ENCODE data around the gene MAPK6.
"Not testable (repeated sequence)": the region's sequence is repeated elsewhere in the genome, so short reads cannot be mapped to it uniquely, and the experiment has no call there.

The MAPK6 gene

GRCh38 chr15:52018693-52019393 lies at the start of gene MAPK6:
TSS of gene MAPK6 (plus strand) at chr15:52019219. CDS start at chr15:52046461, 27,242 bp downstream.
- DNase-seq: peak; percentile 96

- no peak for DNase-seq
Measured at GRCh38 chr15:51969728-51970127, 49.3 kb upstream of the MAPK6 start.

DNA sequence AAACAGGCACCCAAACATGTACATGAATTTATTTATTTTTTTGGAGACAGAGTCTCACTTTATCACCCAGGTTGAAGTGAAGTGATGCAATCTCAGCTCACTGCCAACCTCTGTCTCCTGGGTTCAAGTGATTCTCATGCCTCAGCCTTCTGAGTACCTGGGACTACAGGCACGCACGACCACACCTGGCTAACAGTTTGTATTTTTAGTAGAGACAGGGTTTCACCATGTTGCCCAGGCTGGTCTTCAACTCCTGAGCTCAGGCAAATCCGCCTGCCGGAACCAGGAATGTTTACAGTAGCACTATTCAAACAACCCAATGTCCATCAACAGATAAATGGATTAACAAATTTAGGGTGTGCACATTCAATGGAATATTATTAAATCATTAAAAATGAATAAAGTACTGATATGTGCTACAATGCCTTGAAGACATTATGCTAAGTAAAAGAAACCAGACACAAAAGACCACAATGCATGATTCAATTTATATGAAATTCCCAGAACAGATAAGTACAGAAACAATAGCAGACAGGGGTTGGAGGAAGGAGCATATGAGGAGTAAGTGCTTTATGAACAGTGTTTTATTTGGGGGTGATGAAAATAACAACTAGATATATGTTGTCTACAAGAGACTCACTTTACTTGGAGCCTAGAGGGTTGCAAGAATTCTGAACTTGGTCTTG lies 48.7 kb upstream of the MAPK6 start:
- no peak for DNase-seq

GRCh38 chr15:51971032-51971374 lies 48.0 kb upstream of the MAPK6 start:
- DNase-seq: no peak

DNA sequence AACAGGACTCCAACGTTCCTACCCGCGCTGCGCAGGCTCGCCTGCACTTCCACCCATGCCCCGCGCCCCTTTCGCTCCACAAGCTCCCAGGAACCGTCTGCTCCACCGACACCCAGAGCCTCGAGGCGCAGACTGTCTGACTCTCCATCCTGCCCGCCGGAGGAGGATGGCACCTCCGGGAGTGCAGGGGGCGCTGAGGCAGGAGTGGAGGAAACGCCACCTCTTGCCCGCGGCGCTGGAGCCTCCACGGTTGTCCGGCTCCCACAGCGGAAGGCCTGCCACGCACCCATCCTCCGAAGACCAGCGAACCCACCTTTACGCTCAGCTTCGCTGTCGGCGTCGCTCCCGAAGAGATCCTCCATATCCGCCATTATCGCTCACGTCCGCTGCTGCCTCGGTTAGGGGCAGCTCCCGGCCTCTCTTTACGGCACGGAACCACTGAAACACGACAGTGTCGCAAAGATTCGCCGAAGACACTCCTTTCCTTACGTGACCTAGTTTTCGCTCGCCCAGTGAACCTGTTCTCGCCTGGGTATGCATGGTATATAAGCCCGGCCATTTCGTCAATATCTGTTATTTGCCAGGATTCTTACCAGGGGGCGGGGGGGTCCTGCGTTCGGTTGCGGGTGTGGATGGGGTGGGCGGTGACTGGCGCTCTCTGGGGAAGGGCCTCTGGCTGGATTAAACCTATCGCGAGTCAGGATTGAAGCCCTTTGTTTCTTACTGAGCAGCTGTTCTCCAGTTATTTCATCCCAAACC lies 47.5 kb upstream of the MAPK6 start, which contains the start of gene LEO1:
TSS of gene LEO1 (minus strand) at position 404 of the 759 bp plus-strand sequence. CDS start at position 371, 33 bp downstream.
- peak; percentile 96 for DNase-seq

GRCh38 chr15:51973220-51973619 lies 45.8 kb upstream of the MAPK6 start:
- no peak for DNase-seq

GRCh38 chr15:51973775-51974174 lies 45.2 kb upstream of the MAPK6 start:
- no peak for DNase-seq

GRCh38 chr15:51982013-51982769 lies 36.8 kb upstream of the MAPK6 start:
- DNase-seq: no peak

DNA sequence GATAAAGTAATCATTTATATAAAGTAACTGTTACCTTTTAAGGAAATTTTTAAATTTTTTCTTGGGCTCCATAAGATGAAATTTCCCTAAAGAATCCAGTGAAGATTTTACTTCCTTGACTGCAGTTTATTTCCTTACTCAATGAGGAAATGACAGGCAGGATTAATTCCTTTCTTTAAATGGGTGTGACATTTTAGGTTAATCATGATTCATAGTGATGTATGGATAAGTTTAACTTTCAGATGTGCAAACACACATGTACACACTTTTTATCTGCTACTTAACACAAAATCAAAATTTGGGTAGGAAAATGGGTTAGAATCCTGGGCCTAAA lies 36.3 kb upstream of the MAPK6 start:
- no peak for DNase-seq

- no peak for DNase-seq
Measured at GRCh38 chr15:51991141-51991540, 27.9 kb upstream of the MAPK6 start.

DNA sequence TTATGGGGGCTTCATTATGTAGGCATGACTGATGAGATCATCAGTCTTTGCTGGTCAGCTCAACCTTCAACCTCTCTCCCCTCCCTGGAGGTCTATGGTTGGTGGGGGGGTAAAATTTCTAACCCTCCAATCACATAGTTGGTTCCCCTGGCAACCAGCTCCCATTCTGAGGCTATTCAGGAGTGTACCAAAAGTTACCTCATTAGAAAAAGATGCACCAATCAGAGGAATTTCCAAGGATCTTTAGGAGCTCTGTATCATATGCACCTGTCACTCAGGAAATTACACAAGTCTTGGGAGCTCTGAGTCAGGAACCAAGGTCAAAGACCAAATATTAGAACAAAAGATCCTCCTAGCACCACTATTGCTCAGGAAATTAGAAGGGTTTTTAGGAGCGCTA lies 26.1 kb upstream of the MAPK6 start:
- DNase-seq: no peak

- DNase-seq: no peak
Measured at GRCh38 chr15:52002351-52002750, 16.7 kb upstream of the MAPK6 start.

- not testable (repeated sequence) for DNase-seq
Measured at GRCh38 chr15:52003089-52003488, 15.9 kb upstream of the MAPK6 start.

GRCh38 chr15:52003710-52004109 lies 15.3 kb upstream of the MAPK6 start:
- DNase-seq: no peak

- DNase-seq: no peak
Measured at GRCh38 chr15:52004806-52005205, 14.2 kb upstream of the MAPK6 start.

- DNase-seq: no peak
Measured at GRCh38 chr15:52005748-52006701, 13.0 kb upstream of the MAPK6 start.

DNA sequence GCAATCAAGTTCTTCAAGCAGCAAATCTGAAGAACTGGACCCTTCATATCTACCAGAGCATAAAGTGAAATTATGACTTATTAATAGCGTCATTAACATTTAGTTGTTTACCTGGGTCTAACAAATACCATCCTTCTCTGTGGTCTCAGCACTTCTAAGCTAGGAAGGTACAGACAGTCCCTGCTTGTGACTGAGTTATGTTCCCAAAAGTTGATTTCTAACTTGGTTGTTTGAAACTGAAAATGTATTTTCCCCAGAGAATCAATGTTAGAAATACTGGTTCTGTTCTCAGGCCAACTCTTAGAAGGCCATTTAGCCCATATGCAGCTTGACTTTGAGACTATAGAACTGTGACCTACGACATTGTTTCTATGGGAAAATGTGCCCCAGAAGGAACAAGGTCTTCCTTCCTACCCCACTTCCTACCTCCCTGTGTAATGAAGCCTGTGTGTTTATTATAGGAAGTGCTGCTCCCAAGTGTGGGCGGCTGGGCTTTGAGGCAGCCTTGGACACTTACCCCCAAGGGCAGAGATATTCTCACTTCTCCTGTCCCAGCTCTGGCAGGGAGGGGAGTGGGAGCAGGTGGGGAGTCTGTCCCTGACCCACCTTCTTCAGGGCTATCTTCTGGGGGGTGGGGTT lies 12.2 kb upstream of the MAPK6 start:
- no peak for DNase-seq

GRCh38 chr15:52008359-52008697 lies 10.7 kb upstream of the MAPK6 start:
- no peak for DNase-seq

DNA sequence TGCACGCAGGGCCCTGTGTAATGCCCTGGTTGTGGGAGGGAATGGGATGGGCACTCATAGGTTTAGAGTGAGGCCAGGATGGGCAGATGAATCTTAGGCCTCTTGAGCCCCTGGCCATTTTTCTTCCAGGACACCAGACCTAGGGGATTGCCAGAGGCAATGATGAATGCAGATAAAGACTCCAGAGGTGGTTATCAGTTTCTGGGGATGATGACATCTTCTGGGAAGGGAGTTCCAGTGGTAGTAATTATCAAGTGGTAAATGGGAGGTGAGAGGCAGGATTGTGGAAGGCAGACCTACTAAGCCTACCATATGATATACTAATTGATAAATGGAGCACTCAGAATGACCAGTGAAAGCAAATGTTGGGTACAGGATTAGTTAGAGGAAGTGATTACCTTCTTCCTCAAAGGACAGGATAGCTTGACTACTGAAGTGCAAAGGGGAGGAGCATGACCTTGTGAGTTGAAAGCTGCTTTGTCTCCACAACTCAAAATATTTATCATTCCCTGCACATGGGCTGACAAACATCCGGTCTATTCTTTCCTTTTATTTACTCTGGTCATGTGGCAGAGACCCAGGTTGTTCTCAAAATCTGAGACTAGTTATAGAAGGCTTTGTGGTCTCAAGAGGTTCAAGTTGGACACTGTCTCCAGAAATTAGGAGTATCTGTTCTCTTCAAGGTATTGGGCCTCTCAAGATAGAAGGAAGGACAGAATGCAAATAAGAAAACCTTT lies 10.2 kb upstream of the MAPK6 start:
- DNase-seq: peak; percentile 63

- no peak for DNase-seq
Measured at GRCh38 chr15:52010633-52011595, 8.1 kb upstream of the MAPK6 start.
